T-cell (primary cell): ENCODE results near the gene TLX2. TPM values are rescaled to one million over a fixed set of nuclear protein-coding genes. Genes with fewer than 3 reads are reported as not detected.

Source experiments
- ATAC-seq, 4 experiments: fragments of 200-7000 bp in 3 of 4; fragments of 150-1000 bp in 1 of 4; cut with Tn5 transposase; replicated peaks in 1 of 4; 1 replicate in 3 of 4; 2 replicates in 1 of 4; pipeline ENCODE4 v1.10.0; 2021; ENCODE audit warnings: moderate library complexity in 3 of 4, mild to moderate bottlenecking in 2 of 4, moderate number of reproducible peaks in 1 of 4
- CTCF ChIA-PET, 2 donors: fragments of 300-600 bp; sonication (Branson Sonifier 250); formaldehyde crosslinking; loops; one replicate each; lab custom pipeline; 2022; ENCODE audit warnings: antibody characterized with exemption in 2 of 2; lab: Charles Lee
- POLR2A ChIA-PET, 2 donors: fragments of 300-600 bp; sonication (Branson Sonifier 250); formaldehyde crosslinking; loops; one replicate each; lab custom pipeline; 2022; ENCODE audit warnings: antibody characterized with exemption in 2 of 2; lab: Charles Lee
- DNase-seq, 35 experiments: peaks; one replicate each; pipeline versions ENCODE4 v3.0.0 to v3.0.0-alpha.2; 2013 to 2023
- H3K27ac ChIP-seq: one replicate; pipeline ENCODE4 v1.5.1; 2013; ENCODE audit warnings: low read length
- H3K27me3 ChIP-seq, 2 experiments: replicated peaks in 1 of 2; 1 replicate in 1 of 2; 2 replicates in 1 of 2; pipeline versions ENCODE4 v1.6.1 to v1.7.0; 2013; ENCODE audit warnings: low read length in 1 of 2, mixed read lengths in 1 of 2; ENCODE audit not compliant: control insufficient read depth in 2 of 2, insufficient read depth in 2 of 2; ENCODE audit errors: extremely low read depth in 1 of 2
- H3K36me3 ChIP-seq, 2 donors: 1 replicate in 1 of 2; 2 replicates in 1 of 2; pipeline versions ENCODE4 v1.6.1 to v1.7.0; 2013; ENCODE audit warnings: low read length in 1 of 2; ENCODE audit not compliant: control insufficient read depth in 2 of 2, insufficient read depth in 1 of 2; ENCODE audit errors: extremely low read depth in 1 of 2
- H3K4me1 ChIP-seq, 2 experiments: 1 replicate in 1 of 2; 2 replicates in 1 of 2; pipeline versions ENCODE4 v1.6.1 to v1.7.0; 2013; ENCODE audit warnings: low read length in 2 of 2, mixed read lengths in 1 of 2; ENCODE audit not compliant: insufficient read depth in 2 of 2, control insufficient read depth in 1 of 2; ENCODE audit errors: extremely low read depth in 1 of 2
- H3K4me3 ChIP-seq, 2 donors: 1 replicate in 1 of 2; 2 replicates in 1 of 2; pipeline versions ENCODE4 v1.5.1 to v1.7.0; 2013; ENCODE audit warnings: mild to moderate bottlenecking in 2 of 2, low read length in 1 of 2, moderate library complexity in 1 of 2; ENCODE audit not compliant: control insufficient read depth in 1 of 2; ENCODE audit errors: extremely low read depth in 1 of 2
- H3K9me3 ChIP-seq: 2 replicates; pipeline ENCODE4 v1.7.0; 2013
- H3K27ac Mint-ChIP-seq, 2 donors: one replicate each; pipeline ENCODE4 v1.8.0; 2020 to 2021; ENCODE audit warnings: mild to moderate bottlenecking in 2 of 2, mixed read lengths in 2 of 2
- H3K27me3 Mint-ChIP-seq, 2 donors: one replicate each; pipeline ENCODE4 v1.8.0; 2021 to 2022; ENCODE audit warnings: mixed read lengths in 2 of 2
- H3K36me3 Mint-ChIP-seq: one replicate; pipeline ENCODE4 v1.8.0; 2021; ENCODE audit warnings: mixed read lengths
- H3K4me1 Mint-ChIP-seq, 3 donors: one replicate each; pipeline ENCODE4 v1.8.0; 2020 to 2022; ENCODE audit warnings: mixed read lengths in 3 of 3, mild to moderate bottlenecking in 1 of 3
- H3K4me3 Mint-ChIP-seq, 3 donors: one replicate each; pipeline ENCODE4 v1.8.0; 2020 to 2022; ENCODE audit warnings: mild to moderate bottlenecking in 3 of 3, mixed read lengths in 3 of 3, moderate library complexity in 3 of 3
- H3K9me3 Mint-ChIP-seq, 3 donors: one replicate each; pipeline ENCODE4 v1.8.0; 2020 to 2022; ENCODE audit warnings: mixed read lengths in 3 of 3
- WGBS: methylation state at CpG from one replicate; pipeline ENCODE4 v1.1.5; 2013; ENCODE audit warnings: missing lambda C conversion rate; ENCODE audit not compliant: insufficient coverage; 5-methylcytosine and 5-hydroxymethylcytosine counted together
- total RNA-seq, 35 experiments: library from RNA in 6 of 35; stranded (reverse) in 6 of 35; fragments of 120-200 nt in 1 of 35; gene quantifications; one replicate each; pipeline versions ENCODE4 v1.2.1 to v1.2.4 and lab custom pipeline; 2013 to 2026

Gene TLX2
- total RNA-seq, 5 donors from 2014 or later (not counting 1 experiment from before 2014, with no cell fraction given): 0.28 to 0.46 TPM; not detected in 3

DNA sequence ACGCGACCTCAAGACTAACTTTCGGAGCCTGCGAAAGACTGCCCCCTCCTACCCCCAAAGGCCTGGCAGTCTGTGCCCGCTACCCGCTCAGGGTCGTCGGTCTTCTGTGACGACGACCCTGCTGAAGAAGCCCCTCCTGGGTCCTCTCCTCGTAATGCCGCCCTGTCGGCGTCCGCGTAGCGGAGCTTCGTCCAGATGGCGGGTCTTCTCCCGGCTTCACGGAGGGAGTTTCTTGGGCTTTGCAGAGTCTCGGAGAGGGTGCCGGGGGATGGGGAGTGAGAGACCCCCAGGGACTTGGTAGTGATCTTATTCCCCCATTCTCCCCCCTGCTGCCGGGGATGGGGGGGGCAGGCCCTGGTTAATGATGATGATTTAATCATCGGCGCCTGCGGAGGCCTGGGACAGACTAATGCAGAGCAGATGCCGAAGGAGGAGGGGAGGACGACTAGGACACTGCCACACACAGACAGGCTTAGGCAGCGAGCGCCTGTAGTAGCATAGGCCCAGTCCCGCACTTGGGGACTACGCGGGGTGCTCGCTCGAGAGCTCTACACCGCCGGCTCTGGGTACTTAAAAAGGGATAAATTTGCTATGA, 6.2 kb upstream of the TLX2 start:
- H3K36me3 Mint-ChIP-seq: peaks cover 29% of the 10 kb centered on the region
- no peaks in the 10 kb centered on the region for H3K9me3 ChIP-seq
- ChIA-PET POLR2A (interaction anchor here (0.5 to 1.6 kb wide), 2 partner anchors 22 to 881 kb away, joined by 3 to 7 read pairs; partner anchors contain the start of gene HTRA2 (in 1 of the 2)), CTCF (interaction anchor here (0.5 to 1.1 kb wide), 2 partner anchors 22 to 101 kb away, joined by 3 read pairs; no protein-coding TSS in a partner anchor)
- H3K27ac Mint-ChIP-seq: peak overlapping the region; percentile 100
- ATAC-seq (peak in 1 of 4 experiments; percentile 0), DNase-seq (peak in 2 of 35 experiments; percentile 24 to 38)
- peaks cover 9 to 15% of the 10 kb centered on the region in 2 donors for H3K36me3 ChIP-seq
- peak overlapping the region; percentile 94 to 100 (median 95) for H3K4me3 Mint-ChIP-seq
- 39% methylated on average over 16 of the region's 38 CpGs for WGBS
- peaks cover 14 to 60% of the 10 kb centered on the region in 2 experiments for H3K27me3 ChIP-seq
- H3K27me3 Mint-ChIP-seq: peaks cover 31 to 48% of the 10 kb centered on the region in 2 donors
- H3K4me3 ChIP-seq: peak overlapping the region; percentile 95 to 99
- peak overlapping the region; percentile 95 for H3K27ac ChIP-seq
- no peaks in the 10 kb centered on the region for H3K9me3 Mint-ChIP-seq
- H3K4me1 ChIP-seq: peaks cover 11 to 40% of the 10 kb centered on the region in 2 experiments
- peaks cover 41 to 53% (median 45%) of the 10 kb centered on the region in 3 donors for H3K4me1 Mint-ChIP-seq

DNA sequence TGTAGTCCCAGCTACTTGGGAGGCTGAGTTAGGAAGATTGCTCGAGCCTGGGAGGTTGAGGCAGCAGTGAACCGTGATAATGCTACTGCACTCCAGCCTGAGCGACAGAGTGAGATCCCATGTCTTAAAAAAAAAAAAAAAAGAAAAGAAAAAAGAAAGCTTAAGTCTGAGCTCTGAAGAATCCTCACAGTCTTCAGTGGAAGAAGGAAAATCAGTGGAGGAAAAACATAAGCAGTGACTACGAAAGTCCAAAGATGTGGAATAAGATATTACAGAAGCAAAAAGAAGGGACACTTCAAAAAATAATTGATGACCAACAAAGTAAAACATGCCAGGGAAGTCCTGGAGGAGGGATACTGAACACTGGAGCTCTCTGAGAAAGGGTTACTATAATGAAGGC, 4.0 kb upstream of the TLX2 start:
- Mint-ChIP-seq H3K36me3 (peaks cover 15% of the 10 kb centered on the region), H3K27ac (no peak overlapping the region), H3K4me1 (peaks cover 30 to 45% (median 33%) of the 10 kb centered on the region in 3 donors), H3K9me3 (no peaks in the 10 kb centered on the region), H3K4me3 (no peak overlapping the region), H3K27me3 (peaks cover 20 to 36% of the 10 kb centered on the region in 2 donors)
- DNase-seq: no peak
- peaks cover 6 to 8% of the 10 kb centered on the region in 2 donors for H3K36me3 ChIP-seq
- no peak overlapping the region for H3K4me3 ChIP-seq
- H3K27me3 ChIP-seq: peaks cover 7 to 62% of the 10 kb centered on the region in 2 experiments
- no peak overlapping the region for H3K27ac ChIP-seq
- WGBS: no CpG with 5 or more reads among the region's 4 CpGs
- no peak for ATAC-seq
- H3K9me3 ChIP-seq: no peaks in the 10 kb centered on the region
- POLR2A ChIA-PET: interaction anchor here (0.6 kb wide), 2 partner anchors 39 to 292 kb away, joined by 3 to 4 read pairs; no protein-coding TSS in a partner anchor
- peaks cover 15 to 48% of the 10 kb centered on the region in 2 experiments for H3K4me1 ChIP-seq
- CTCF ChIA-PET: interaction anchor here in 1 of 2 donors (0.5 kb wide), 1 partner anchor 128 kb away, joined by 3 read pairs; no protein-coding TSS in a partner anchor

DNA sequence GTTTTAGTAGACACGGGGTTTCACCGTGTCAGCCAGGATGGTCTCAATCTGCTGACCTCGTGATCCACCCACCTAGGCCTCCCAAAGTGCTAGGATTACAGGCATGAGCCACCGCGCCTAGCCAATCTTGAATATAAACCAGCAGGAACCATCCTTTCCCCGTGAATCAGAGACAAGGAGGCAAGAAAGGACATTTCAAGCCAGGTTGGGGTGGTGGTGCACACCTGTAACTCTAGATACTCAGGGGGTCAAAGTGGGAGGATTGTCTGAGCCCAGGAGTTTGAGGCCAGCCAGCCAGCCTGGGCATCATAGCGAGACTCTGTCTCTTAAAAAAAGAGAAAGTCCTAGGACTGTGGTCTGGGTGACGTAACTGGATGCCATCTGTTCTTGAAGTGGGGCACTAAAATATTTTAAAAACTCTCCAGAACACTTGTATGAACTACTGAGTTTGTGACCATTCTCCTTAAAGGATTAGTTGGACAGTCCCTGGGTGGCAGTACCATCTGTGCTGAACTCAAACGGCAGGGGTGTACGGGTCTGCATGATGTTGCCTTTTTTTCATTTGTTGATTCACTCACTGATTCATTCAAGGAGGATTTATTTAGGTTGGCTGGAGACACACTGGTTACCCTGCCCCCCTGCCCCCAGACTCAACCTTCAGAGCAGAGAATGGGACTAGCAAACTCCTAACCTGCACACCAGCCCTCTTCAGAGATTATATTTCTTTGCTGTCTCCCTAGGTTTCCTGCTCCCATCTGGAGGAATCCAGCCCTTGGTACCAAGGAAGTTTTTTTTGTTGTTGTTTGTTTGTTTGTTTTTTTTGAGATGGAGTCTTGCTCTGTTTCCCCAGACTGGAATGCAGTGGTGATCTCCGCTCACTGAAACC, 2.9 kb upstream of the TLX2 start:
- Histone ChIP-seq H3K4me1 (peaks cover 14 to 49% of the 10 kb centered on the region in 2 experiments), H3K9me3 (no peaks in the 10 kb centered on the region), H3K27me3 (peaks cover 7 to 63% of the 10 kb centered on the region in 2 experiments), H3K36me3 (no peaks in the 10 kb centered on the region), H3K4me3 (no peak overlapping the region), H3K27ac (no peak overlapping the region)
- peak overlapping the region in 1 of 2 donors; percentile 19 for H3K27ac Mint-ChIP-seq
- no peak for ATAC-seq
- WGBS: 58% methylated on average over 3 of the region's 11 CpGs
- POLR2A ChIA-PET: no interaction called here
- H3K27me3 Mint-ChIP-seq: peaks cover 23 to 36% of the 10 kb centered on the region in 2 donors
- no peak overlapping the region for H3K4me3 Mint-ChIP-seq
- DNase-seq: no peak
- H3K4me1 Mint-ChIP-seq: peaks cover 33 to 45% (median 36%) of the 10 kb centered on the region in 3 donors
- CTCF ChIA-PET: no interaction called here
- no peaks in the 10 kb centered on the region for H3K9me3 Mint-ChIP-seq
- peaks cover 8% of the 10 kb centered on the region for H3K36me3 Mint-ChIP-seq

DNA sequence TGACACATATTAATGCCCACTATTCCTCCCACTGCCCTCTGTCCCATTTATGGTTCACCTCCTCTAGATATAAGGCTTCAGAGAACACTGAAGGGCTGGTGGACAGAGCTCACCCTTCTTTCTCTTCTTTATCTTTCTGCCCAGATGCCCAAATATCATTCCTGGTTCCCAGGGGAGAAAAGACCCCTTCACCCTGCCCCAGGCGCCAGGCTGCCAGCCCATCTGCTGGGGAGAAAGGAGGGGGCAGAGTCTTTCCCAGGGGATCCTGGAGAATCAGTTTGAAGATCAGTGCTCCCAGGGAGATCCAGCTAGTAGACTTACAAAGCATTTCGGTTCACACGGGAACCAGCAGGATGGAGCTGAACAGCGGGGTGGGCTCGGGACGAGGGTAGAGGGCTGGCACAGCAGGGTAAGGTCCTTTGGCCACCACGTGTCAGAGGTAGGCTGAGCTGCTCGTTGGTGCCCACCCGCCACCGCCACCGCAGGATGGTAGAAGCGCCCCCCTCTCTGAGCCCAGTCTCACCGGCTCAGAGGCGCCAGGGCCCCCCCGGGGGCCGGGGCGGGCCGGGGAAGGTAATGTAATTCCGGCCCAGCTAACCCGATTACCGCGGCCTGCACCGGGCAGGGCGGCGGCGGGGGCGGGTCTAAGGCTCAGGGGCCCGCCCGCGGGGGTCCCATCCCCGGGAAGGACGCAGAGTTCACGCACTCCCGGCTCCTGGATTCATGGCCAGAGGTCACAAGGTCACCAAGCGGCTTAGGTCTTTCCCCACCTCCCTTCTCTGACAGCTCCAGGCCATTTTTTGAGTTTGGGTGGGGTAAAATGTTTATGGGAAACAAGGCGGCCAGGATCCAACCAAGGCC, 1.3 kb upstream of the TLX2 start:
- Histone ChIP-seq H3K9me3 (no peaks in the 10 kb centered on the region), H3K36me3 (no peaks in the 10 kb centered on the region), H3K27ac (no peak overlapping the region), H3K27me3 (peaks cover 12 to 72% of the 10 kb centered on the region in 2 experiments), H3K4me3 (no peak overlapping the region), H3K4me1 (peaks cover 10 to 42% of the 10 kb centered on the region in 2 experiments)
- H3K36me3 Mint-ChIP-seq: no peaks in the 10 kb centered on the region
- CTCF ChIA-PET: no interaction called here
- no peak for ATAC-seq
- peak overlapping the region in 1 of 2 donors; percentile 23 for H3K27ac Mint-ChIP-seq
- peak overlapping the region in 1 of 3 donors; percentile 55 for H3K4me3 Mint-ChIP-seq
- WGBS: 18% methylated on average over 24 of the region's 36 CpGs
- H3K4me1 Mint-ChIP-seq: peaks cover 23 to 38% (median 28%) of the 10 kb centered on the region in 3 donors
- POLR2A ChIA-PET: no interaction called here
- peaks cover 34 to 50% of the 10 kb centered on the region in 2 donors for H3K27me3 Mint-ChIP-seq
- DNase-seq: no peak
- no peaks in the 10 kb centered on the region for H3K9me3 Mint-ChIP-seq

DNA sequence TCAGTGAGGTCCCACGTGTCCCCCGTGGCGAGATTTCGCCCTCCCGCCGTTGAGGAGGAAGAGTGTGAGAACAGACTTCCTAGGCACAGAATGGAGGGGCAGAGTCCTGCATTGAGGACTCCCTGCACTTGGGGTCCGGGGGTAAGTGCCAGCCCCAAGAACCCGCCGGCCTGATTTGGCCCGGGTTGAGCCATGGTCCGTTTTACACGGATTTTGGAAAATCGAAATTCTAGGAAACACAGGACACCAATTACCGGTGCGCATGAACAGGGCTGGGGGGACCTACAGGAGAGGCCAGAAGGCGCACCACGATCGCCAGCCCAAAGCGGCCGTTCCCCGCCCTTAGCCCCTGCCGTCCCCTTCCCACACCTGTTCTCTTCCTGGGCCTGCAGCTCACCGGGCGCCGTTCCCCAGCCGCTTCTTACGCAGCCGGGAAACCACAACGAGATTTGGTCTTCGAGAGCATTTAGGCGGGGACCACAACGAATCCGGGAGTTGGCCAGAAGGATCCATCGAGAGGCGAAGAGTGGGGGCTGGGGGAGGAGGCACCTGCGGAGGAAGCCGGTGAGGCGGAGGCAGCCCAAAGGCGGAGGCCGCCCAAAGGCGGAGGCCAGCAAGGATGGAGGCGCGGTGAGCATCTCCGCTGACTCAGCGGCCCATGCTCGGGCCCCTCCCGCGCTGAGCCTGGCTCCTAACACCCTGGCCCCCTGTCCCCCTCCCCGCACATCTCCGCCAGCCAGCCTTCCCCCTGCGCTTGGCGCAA, 464 bp upstream of the TLX2 start:
- 8% methylated on average over 47 of the region's 52 CpGs for WGBS
- Mint-ChIP-seq H3K27ac (no peak overlapping the region), H3K36me3 (no peaks in the 10 kb centered on the region), H3K9me3 (no peaks in the 10 kb centered on the region), H3K4me3 (peak overlapping the region; percentile 39 to 55 (median 39)), H3K27me3 (peaks cover 42 to 58% of the 10 kb centered on the region in 2 donors), H3K4me1 (peaks cover 15 to 30% (median 21%) of the 10 kb centered on the region in 3 donors)
- DNase-seq: peak in 4 of 35 experiments; percentile 14 to 38 (median 22)
- peak in 2 of 4 experiments; percentile 20 to 24 for ATAC-seq
- Histone ChIP-seq H3K27ac (no peak overlapping the region), H3K4me3 (peak overlapping the region in 1 of 2 donors; percentile 18), H3K4me1 (peaks cover 7 to 36% of the 10 kb centered on the region in 2 experiments), H3K27me3 (peaks cover 12 to 78% of the 10 kb centered on the region in 2 experiments), H3K9me3 (no peaks in the 10 kb centered on the region), H3K36me3 (no peaks in the 10 kb centered on the region)
- CTCF ChIA-PET: no interaction called here
- POLR2A ChIA-PET: no interaction called here
